Measurements from ENCODE around the gene CD200R1L.
"Not testable (repeated sequence)": the region's sequence is repeated elsewhere in the genome, so short reads cannot be mapped to it uniquely, and the experiment has no call there.

CD200R1L gene

GRCh38 chr3:112846764-112847163 lies at the start of gene CD200R1L:
CD200R1L (minus strand) TSS chr3:112846864; CDS start chr3:112829367, 17,497 bp downstream.
- DNase-seq, result no peak

GRCh38 chr3:112894258-112894657 lies 47.6 kb upstream of the CD200R1L start:
- no peak for DNase-seq

- no peak for DNase-seq
Measured at GRCh38 chr3:112889357-112889756, 42.7 kb upstream of the CD200R1L start.

- no peak for DNase-seq
Measured at GRCh38 chr3:112888381-112889085, 41.9 kb upstream of the CD200R1L start.

GRCh38 chr3:112884678-112885290 lies 38.1 kb upstream of the CD200R1L start:
- DNase-seq, result no peak

- DNase-seq, result no peak
Measured at GRCh38 chr3:112881891-112882290, 35.2 kb upstream of the CD200R1L start.

GRCh38 chr3:112875561-112875960 lies 28.9 kb upstream of the CD200R1L start:
- DNase-seq, result no peak

GRCh38 chr3:112874725-112875124 lies 28.1 kb upstream of the CD200R1L start:
- no peak for DNase-seq

GRCh38 chr3:112873632-112874031 lies 27.0 kb upstream of the CD200R1L start:
- DNase-seq, result no peak

- DNase-seq, result no peak
Measured at GRCh38 chr3:112871735-112872134, 25.1 kb upstream of the CD200R1L start.

- no peak for DNase-seq
Measured at GRCh38 chr3:112865757-112866156, 19.1 kb upstream of the CD200R1L start.

GRCh38 chr3:112860898-112861297 lies 14.2 kb upstream of the CD200R1L start:
- no peak for DNase-seq

GRCh38 chr3:112858410-112859069 lies 11.9 kb upstream of the CD200R1L start:
- no peak for DNase-seq

- DNase-seq, result no peak
Measured at GRCh38 chr3:112857526-112857925, 10.9 kb upstream of the CD200R1L start.

- DNase-seq, result no peak
Measured at GRCh38 chr3:112856537-112856936, 9.9 kb upstream of the CD200R1L start.

GRCh38 chr3:112855883-112856282 lies 9.2 kb upstream of the CD200R1L start:
- no peak for DNase-seq

GRCh38 chr3:112855074-112855473 lies 8.4 kb upstream of the CD200R1L start:
- not testable (repeated sequence) for DNase-seq

GRCh38 chr3:112848196-112848595 lies 1.5 kb upstream of the CD200R1L start:
- DNase-seq, result no peak

- DNase-seq, result no peak
Measured at GRCh38 chr3:112847692-112848091, 1.0 kb upstream of the CD200R1L start.

GRCh38 chr3:112845772-112846171 lies 892 bp downstream of the CD200R1L start:
- DNase-seq, result no peak

GRCh38 chr3:112829046-112829445 lies 17.6 kb downstream of the CD200R1L start:
- no peak for DNase-seq

- no peak for DNase-seq
Measured at GRCh38 chr3:112822064-112823055, 24.3 kb downstream of the CD200R1L start.

GRCh38 chr3:112818289-112818688 lies 28.4 kb downstream of the CD200R1L start:
- no peak for DNase-seq
